HG02798 (cell line): ENCODE data around the gene PXT1.
A peak's percentile ranks its signal among the peaks of the same experiment; 100 is the strongest.
"Not testable (repeated sequence)": the region's sequence is repeated elsewhere in the genome, so short reads cannot be mapped to it uniquely, and the experiment has no call there.

Experiments used
- ATAC-seq: cut with Tn5 transposase; IDR thresholded peaks from one replicate; pipeline ENCODE4 v1.9.1; 2021; ENCODE audit warnings: mild to moderate bottlenecking; ENCODE audit not compliant: unreplicated experiment, poor library complexity

Gene PXT1

DNA sequence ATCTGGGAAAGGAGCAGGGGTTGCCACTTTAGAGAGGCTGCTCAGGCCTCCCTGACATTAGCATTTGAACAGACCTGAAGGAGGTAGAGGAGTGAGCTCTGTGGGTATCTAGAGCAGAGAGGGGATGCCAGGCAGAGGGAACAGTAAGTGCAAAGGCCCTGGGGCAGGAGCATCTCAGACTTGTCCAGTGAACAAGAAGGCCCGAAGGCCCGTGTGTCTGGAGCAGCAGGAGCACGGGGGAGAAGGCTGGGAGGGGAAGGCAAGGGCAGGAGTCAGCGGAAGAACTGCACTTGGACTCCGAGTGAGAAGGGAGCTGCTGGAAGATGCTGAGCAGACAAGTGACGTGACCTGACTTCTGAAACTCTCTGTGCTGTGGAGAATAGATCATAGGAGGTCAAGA lies 70.6 kb downstream of the PXT1 start:
- no peak for ATAC-seq

DNA sequence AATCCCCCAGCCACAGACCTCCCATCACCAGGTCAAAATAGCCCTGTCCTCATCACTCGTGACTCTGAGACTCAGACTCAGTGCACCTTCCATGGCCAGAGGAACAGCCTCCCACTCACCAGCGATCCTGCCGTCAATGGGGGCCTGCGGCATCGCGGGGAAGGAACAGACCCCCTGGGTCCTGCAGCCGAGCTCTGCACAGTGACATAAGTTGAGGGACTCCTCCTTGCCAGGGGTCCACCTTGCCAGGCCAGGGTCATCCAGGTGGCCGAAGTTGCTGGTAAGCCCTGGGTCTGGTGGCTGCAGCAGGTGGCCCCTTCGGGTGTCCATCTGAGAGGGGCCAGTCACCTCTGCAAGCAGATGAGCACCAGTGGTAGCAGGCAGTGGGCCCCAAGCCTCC lies 71.4 kb downstream of the PXT1 start:
- no peak for ATAC-seq

DNA sequence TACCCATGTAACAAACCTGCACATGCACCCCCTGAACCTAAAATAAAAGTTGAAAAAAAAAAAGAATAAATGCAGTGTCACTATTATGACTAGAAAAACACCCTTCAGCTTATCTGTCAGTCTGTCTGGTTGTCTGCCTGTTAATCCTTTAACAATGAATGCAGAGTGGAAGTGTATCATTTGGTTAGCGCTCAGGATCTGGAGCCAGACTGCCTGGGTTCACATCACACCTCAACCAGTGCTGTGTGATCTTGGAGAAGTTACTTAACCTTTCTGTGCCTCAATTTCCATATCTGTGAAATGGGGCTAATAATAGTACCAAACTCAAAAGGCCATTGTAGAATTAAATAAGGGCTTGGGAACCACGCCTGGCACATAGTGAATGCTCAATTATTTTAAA lies 72.0 kb downstream of the PXT1 start:
- no peak for ATAC-seq

DNA sequence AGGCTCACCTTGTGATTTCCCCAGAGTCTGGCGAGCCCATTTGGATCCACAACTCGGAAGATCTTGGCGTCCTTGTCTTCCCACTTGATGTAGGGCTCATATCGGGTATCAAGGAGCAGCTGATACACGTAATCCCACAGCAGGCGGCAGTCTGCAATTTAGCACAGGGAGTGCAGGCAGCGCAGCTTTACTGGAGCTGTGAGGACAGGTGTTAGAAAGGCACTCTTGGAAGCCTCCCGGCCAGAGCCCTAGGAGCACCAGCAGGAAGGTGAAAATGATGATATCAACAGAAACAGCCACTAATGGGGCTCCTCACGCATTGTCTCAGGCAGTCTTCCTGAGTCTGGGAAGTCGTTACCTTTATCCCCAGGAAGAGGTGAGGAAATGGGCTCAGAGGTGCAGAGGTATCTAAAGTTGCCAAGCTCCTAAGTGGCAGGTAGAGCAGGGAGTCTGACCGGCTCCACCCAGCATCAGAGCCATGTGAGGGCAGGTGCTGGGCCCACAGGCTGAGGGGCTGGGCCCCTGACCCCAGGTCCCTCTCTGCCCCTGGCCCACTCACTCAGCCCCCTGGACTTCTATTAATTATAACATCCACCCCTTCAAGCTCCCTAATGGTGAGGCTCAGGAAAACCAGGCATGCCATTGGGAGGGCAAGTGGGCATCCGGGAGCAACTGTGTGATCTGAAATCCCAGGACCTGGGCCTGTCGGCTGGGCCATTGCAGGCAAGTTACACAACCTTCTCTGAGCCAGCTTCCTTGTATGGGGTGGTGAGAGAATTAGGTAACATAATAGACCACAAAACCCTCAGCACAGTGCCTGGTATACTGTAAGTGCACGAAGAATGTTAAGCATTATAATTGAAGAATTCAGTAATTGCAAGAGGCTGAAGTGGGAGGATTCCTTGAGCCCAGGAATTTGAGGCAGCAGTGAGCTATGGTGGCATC lies 73.5 kb downstream of the PXT1 start:
- ATAC-seq: no peak

DNA sequence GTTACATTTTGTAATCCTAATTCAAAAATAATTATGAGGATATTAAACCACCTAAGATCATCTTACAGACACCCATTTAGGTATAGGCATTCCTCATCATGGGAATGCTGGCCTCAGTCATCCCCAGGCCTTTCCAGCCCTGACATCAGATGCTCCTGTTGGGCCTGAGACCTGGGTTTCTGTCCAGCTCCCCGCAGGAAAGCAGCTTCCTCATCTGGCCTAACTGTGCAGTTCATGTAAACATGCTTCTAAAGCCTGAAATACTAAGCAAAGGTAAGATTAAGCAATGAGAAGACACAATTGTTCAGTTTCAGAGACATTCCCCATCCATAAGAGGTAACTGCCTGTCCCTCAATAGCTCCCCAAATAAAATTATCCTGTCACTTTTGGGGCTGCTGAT lies 74.2 kb downstream of the PXT1 start:
- no peak for ATAC-seq

DNA sequence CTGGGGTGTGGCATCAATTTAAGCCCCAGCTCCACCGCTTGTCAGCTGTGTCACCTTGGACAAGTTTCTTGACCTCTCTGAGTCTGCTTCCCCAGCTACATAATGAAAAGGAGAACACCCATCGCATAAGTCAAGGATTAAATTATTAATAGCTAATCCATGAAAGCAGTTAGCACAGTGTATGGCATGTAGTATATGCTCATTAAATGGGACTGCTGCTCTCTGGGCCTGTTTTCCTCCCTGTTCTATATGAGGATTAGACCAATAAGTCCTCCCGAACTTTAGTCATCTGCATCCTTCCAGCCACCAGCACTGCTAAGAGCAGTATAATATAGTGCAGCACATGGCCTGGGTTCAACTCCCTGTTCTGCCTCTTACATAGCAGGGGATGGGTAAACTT lies 74.9 kb downstream of the PXT1 start:
- no peak for ATAC-seq

DNA sequence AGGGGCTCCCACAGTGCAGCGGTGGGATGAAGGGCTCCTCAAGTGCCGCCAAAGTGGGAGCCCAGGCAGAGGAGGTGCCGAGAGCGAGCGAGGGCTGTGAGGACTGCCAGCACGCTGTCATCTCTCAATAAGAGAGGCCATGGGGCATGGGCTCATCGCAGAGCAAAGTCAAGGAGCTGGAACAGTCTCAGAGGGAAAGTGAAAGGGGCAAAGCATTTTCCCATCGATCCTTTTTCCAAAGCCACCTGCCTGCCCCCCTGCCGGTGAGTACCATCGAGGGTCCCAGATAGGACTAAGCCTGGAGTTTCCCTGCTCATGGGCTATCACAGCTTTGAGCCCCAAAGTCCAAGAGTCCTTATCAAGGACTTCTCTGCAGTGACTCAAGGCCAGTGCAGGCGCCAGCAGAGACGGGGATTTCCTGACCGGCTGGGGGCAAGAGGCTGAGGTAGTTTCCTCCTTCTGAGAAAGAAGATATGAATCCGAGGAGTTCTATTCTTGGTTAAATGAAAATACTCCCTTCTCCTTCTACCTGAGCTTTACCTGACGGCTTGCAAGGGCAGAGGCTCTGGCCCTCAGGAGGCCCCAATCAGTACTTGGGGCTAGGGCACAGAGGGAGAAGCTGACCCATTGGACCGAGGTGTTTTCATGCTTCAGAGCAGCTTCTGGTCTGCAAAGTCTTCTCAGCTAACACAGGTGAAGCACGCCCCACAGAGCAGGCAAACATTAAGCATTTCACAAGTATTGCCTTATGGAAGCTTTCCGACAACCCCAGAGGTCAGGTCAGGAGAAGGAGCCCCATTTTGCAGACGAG lies 77.8 kb downstream of the PXT1 start:
- peak; percentile 51 for ATAC-seq

DNA sequence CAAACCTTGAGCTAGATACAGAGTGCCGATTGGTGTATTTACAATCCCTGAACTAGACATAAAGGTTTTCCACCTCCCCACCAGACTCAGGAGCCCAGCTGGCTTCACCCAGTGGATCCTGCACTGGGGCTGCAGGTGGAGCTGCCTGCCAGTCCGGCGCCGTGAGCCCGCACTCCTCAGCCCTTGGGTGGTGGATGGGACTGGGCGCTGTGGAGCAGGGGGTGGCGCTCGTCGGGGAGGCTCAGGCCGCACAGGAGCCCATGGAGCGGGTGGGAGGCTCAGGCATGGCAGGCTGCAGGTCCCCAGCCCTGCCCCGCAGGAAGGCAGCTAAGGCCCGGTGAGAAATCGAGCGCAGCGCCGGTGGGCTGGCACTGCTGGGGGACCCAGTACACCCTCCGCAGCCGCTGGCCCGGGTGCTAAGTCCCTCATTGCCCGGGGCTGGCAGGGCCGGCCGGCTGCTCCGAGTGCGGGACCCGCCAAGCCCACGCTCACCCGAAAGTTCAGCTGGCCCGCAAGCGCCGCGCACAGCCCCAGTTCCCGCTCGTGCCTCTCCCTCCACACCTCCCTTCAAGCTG lies 78.5 kb downstream of the PXT1 start:
- not testable (repeated sequence) for ATAC-seq

DNA sequence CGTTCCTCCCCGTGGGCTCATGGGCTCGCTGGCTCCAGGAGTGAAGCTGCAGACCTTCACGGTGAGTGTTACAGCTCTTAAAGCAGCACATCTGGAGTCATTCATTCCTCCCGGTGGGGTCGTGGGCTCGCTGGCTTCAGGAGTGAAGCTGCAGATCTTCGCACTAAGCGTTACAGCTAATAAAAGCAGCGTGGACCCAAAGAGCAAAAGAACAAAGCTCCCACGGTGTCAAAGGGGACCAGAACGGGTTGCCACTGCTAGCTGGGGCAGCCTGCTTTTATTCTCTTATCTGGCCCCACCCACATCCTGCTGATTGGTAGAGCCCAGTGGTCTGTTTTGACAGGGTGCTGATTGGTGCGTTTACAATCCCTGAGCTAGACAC lies 79.3 kb downstream of the PXT1 start:
- not testable (repeated sequence) for ATAC-seq

DNA sequence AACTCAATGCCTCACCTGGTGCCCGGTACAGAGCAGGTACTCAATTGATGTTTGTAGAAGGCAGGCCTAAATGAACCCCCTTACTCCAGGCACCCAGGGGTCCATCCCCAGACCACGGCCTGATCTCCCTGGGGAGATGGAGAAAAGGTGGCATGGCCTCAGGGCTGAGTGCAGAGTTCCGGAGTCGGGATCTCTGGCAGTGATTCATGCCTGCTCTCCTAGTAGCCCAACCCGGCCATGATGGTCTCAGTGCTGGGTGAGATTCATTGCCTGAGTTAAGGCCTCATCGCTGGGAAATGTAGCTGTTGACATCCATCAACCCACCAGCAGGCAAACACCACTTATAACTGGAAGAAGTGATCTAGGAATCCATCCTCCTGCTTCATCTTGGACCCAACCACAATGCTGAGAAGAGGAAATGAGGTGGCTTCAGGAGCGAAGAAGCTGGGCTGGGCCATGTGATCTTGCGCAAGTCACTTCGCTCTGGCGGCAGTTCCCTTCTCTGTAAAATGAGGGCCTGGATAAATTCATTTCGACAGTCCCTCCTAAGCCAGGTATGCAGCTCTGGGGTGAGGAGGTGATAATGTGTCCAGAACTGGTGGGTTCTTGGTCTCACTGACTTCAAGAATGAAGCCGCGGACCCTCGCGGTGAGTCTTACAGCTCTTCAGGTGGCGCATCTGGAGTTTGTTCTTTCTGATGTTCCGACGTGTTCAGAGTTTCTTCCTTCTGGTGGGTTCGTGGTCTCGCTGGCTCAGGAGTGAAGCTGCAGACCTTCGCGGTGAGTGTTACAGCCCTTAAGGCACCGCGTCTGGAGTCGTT lies 79.9 kb downstream of the PXT1 start:
- ATAC-seq: no peak

DNA sequence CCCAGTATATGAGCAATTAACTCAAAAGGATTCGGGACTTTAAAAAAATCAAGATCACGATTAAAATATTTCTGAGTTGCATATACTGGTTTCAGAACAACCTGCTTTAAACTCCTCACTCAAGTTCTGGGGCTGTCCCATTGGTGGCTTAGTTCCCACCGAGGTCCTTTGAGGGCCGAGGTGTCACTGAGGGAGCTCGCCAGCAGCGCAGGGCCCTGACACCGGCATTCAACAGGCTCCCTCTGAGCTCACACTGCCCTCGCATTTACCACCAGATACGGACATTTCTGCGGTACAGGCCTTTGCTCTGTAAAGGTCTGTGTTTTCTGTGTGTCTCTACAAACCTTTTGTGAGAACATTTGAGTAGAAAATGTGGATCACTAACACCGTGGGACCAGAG lies 81.6 kb downstream of the PXT1 start:
- ATAC-seq: peak; percentile 27

DNA sequence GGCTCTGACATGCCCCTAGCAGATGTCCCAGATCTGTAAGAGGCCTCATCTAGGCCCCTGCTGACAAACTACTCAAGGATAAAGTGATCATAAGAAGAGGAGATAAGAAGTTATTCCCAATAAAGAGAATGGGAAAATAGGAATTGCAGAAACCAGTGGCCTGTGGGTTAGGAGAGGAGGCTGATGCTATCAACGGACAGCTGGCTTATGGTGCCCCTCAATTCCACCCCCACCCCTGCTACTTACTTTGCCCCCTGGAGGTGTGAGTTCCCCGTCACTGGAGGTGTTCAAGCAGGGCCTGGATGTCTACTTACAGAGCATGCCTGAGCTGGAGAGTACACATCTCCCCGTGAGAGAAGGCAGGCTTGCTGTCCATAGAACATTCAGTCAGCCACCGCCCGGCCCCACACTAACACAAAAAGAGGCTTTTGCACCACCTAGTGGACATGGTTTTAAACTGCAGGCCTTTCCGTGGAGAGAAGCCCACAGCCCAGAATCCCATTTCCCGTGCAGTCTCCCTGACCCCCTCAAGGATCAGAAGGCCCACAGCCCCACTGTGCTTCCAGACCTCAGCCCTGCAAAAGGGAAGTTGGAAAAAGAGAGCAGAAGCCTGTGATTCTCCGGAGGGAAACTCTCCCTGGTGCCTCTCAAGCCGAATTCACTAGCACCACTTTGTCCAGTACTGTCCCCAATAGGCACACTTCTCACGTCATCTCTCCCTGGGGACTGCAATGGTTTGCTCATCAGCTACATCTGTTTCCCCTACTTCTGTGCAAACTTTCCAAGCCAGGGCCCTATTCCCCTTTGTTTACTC lies 82.2 kb downstream of the PXT1 start:
- peak; percentile 39 for ATAC-seq

DNA sequence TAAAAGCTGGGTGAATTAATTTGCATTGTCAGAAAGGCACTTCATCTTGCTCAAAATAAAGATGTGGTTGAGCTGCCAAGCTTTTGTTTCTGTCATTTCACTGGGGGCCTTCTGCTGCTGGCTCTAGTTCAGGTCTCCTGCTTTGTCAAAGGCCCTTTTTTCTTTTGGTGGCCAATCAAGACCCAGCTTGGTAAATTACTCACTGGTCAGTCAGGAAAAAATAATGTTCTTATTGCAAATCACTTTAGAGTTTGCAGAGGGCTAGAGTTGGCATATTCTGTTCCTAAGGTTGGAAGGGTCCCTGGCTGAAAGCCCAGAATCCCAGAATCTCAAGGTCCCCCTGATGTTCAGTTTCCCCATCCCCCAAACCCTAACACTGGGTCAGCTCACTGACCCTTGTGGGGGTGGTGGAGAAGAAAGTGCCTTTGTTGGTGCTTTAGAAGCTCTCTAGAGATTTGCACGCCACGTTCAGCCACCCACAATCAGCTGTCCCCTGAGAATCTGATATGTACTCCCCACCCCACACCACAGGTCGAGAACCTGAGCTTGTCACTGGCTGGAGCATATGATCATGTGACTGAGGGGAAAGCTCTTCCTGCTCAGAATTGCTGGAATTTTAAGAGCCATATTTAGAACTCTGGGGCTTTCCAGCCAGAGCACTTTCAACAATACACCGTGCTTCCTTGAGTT lies 84.3 kb downstream of the PXT1 start:
- peak; percentile 43 for ATAC-seq

DNA sequence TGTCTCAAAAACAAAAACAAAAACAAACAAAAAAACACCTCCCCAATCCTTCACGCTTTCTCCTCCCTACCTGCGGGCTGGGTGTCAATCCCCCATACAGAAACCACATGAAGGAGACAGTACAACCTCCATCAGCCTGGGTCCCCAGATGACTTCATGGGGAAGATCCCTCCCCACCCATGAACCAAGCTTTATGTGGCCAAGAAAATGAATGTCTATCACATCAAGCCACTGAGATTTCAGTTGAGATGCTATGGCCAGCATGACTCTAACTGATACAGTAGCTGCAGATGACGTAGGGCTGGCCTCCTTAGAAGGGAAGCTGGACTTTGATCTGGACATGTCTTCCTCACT lies 84.8 kb downstream of the PXT1 start:
- peak; percentile 50 for ATAC-seq

DNA sequence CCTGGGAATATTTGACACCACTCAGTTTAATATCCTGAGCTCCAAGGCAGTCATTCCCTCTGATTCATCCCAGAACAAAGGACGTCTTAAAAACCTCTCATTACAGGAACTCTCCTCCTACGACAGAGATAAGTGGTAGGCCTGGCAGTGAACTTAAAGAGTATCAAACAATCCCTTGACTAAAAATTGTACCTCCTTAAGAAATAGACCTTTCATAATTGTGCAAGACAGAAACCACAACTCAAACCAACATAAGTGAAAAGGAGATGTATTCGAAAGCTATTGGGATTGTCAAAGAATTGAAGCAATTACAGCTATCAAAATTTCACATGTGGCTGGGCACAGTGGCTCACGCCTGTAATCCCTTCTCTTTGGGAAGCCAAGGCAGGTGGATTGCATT lies 86.8 kb downstream of the PXT1 start:
- ATAC-seq: no peak

DNA sequence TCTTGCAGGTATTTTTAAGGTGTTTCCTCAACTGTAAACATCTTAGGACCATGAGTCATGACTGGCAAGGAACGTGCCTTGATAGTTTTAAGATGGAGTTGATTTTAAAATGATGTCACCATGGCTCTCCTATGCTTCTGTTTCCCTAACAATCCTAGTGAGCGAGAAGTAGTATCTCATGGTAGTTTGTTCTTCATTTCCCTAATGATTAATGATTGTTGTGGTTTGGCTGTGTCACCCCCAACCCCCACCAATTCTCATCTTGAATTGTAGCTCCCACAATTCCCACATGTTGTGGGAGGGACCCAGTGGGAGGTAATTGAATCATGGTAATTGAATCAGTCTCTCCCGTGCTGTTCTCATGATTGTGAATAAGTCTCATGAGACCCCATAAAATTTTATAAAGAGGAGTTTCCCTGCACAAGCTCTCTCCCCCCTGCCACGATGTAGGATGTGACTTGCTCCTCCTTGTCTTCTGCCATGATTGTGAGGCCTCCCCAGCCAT lies 89.2 kb downstream of the PXT1 start:
- ATAC-seq: no peak

DNA sequence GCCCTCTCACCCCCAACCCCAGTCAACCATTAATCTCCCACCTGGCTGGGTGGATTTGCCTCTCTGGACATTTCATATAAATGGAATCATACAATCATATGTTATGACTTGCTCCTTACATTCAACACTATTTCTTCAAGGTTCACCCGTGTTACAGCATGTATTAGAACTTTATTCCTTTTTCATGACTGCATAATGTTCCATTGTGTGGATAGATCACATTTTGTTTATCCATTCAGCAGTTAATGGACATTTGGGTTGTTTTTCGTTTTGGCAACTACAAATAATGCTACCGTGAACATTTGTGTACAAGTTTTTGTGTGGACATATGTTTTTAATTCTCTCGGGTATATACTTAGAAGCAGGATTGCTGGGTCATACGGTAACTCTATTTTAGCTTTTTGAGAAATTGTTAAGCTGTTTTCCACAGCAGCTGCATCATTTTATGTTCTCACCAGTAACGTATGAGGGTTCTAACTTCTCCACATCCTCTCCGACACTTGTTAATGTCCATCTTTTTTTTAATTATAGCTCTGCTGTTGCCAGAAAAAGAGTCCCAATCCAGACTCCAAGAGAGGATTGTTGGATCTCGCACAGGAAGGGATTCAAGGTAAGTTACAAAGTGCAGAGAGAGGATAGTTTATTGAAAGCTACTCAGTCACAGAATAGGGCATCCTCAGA lies 90.0 kb downstream of the PXT1 start:
- ATAC-seq: no peak
